NCI-H446 treated with DMSO at 0.1 percent for 48 hours (cell line): Measurements from ENCODE around the gene MAN1A1.

Experiments used
- DNase-seq: peaks from one replicate; lab custom pipeline; 2025; lab: John Stamatoyannopoulos, UW

MAN1A1 gene

DNA sequence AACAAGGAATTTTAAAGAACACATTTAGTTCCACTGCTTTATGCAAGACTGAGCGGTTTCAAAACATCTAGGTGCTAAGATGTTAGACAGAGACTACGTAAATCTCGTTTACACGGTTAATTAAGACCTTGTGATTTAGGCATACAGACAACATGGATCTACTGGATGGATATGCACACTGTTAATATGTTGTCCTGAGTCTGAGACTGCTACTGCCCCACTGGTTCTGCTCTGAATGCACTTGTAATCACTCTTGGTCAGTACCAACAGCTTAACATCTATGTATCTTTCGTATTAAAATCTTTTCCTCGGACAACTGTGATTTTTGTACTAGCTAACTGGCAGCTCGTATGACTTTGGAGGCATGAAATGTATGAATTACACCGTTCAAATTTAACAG lies 3.1 kb downstream of the MAN1A1 start:
- no peak for DNase-seq

DNA sequence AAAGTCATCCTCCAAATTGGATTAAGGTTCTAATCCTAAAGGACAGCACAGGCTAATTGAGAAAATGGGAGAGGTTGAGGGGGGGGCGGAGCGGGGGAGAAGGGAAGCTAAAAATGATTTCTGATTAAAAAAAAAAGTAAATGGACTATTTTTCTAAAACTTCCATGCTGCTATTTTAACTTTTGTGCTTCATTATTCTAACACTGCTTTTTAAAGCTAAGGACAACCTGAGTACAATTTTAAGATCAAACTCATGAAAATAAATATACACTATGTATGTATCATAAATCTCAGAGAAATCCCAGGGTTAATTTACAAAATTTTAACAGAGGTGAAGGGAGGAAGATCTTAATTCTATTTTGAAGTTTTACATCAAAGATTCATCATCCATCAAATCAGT lies 4.4 kb downstream of the MAN1A1 start:
- no peak for DNase-seq

DNA sequence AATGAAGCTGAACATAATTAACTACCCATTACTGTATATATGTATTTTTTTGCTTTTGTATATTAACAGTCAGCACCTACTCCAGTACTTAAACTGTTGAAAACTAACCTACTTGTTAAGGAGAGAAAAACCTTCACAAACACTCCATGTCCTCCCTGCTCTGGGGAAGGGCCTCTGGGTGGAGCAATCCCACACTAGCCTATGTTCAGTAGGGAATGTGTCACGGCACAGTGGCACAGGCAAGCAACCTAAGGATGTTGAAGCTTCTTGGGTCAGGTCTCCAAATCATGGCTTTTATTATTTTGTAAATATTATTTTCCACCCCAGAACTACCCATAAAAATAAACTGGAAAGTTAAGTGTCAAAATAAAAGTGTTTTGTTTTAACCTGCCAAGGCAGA lies 5.3 kb downstream of the MAN1A1 start:
- DNase-seq: no peak

DNA sequence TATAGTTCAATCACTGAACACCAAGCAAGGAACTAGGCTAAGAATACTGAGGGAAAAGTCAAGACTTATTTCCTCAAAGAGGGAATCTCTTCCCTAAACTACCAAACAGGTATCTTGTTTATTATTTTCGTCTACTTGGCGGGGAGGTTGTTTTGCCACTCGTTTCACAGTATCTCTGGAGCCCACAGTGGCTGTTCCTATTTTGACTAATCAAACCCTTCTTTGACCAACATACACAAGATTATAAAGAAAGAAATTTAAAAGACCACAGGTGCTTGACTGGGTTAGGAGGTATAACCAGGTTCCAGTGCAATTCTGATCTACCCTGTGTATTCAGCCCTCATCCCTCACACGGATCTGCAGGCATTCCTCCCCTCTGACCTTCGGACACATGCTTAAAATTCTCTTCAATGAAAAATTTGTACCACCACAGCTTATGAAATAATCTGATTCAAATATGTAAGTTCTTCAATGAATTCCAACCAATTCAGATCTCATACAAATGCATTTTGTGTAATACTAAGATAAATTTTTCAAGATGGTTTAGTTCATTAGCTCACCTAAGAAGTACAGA lies 5.9 kb downstream of the MAN1A1 start:
- no peak for DNase-seq

GRCh38 chr6:119343167-119343566 lies 6.4 kb downstream of the MAN1A1 start:
- DNase-seq: no peak

- no peak for DNase-seq
These were observed 7.1 kb downstream of the MAN1A1 start for GRCh38 chr6:119342430-119342829.

DNA sequence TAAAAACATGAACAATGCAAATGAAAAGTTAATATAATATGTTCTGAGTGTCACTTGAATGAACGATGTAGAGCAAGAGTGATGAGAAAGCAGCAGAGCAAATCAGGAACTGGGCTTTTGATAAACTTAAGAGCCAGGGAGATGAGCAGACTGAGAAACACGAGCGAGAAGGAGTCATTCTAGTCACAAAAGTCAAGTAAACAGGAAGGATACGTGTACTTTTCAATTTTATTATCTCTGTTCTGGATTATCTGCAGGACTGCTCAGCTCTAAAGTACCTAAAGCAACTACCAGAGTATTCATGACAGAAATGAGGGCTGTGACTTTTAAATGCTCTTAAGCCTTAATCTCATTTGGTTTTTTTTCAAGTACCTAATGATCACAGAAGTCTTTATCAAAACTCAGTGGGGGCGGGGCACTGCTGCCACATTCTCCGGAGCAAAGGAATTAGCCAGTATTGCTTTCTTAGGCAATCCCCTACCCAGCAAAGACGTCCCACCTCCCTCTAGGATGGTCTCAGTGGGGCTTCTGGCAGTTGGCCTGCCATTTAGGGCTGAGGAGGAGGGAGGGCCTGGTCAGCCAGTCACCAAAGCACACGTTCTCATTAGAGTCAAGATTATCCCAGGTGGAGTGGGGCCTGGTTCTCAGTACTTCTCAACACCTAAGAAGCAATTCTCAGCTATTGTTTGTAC lies 8.6 kb downstream of the MAN1A1 start:
- no peak for DNase-seq

DNA sequence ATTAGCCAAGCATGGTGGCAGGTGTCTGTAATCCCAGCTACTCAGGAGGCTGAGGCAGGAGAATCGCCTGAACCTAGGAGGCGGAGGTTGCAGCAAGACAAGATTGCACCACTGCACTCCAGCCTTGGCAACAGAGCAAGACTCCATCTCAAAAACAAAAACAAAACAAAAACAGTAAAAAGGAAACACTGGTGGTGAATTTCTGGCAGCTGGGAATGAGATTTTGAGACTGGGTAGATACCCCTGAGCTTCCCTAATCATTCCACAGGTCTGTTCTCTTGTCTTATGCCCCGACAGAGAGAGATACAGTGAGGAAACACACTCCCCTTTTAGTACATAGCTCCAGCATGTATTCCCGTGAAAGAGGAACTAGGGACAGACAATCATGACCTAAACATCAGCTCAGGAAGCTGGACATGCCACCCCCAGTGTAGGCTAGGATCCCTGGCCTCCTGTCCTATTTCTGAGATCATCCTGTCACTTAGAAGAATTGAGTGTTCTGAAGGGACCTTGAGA lies 9.6 kb downstream of the MAN1A1 start:
- no peak for DNase-seq

- no peak for DNase-seq
These were observed 11.8 kb downstream of the MAN1A1 start for GRCh38 chr6:119337762-119338161.

DNA sequence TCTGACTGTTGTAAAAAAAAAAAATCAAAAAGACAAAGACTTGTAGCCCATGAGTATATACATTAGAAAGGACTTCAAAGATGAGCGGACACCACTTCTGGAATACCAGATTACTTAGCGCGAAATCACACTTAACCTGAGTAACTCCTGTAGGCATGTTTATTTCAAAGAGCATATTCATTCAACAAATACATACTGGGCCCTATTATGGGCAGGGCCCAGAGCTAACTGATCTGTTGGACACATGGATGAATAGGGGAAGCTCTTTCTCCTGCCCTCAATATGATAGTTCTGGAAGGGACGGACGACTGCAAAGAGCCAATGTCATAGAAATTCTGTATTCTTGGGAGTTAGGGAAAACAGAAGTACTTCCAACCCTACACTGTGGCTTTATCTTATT lies 12.3 kb downstream of the MAN1A1 start:
- no peak for DNase-seq

DNA sequence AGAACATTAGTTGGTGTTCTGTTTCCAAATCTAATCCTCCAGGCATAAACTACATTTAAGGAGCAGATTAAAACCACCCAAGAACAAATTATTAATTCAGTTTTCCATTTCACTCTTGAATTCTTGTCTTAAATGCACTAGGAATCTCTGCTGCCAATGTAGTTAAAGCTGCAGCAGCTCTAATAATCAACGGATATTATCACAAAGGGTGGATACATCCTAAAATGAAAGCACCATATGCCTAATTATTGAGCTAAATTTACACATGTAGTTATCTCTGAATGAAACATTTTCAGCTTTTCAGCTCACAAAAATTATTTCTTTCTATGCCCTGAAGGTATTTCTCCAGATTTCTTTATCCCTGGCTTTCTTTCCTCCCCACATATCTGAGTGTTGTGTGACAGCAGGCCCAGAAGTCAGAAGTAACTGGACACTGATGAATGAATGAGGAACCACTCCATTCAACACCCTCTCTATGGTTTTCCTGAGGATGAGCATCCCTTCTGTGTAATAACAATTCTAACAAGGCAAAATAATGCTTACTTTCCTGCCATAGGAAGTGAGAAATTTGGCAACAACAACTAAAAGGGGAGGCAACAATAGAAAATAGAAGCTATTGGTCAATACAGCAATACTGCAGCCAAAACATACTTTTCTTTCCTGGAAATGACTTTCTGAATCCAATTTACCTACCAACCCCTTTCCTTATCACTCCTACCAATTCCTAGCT lies 14.9 kb downstream of the MAN1A1 start:
- DNase-seq: no peak

GRCh38 chr6:119333707-119334295 lies 15.8 kb downstream of the MAN1A1 start:
- DNase-seq: no peak

GRCh38 chr6:119333063-119333609 lies 16.4 kb downstream of the MAN1A1 start:
- DNase-seq: no peak

DNA sequence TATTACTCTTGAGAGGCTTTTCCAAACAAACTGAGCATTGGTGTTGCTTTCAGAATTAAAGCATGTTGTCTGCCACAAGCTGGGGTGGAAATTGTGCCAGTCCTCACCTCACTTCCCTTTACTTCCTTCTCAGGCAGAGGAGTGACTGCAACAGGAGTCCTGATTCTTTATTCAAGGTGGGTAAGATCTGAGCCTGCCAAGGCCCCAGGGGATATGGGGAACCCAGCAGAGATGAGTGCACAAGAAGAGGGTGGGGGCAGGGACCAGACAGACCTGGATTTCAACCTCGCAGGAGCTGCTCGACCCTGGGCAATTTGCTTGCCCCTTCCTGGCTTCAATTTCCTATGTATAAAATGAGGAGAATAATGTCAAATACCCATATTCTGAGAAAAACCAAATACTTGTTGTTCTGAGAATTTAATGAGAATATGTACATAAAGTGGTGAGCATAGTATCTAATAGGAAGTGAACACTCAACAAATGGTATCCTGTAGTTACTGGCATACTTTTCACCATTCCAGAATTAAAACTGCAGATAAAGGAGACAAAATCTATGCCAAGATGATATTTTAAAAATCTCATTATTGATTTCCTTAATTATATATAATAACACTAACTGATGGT lies 17.8 kb downstream of the MAN1A1 start:
- DNase-seq: no peak

DNA sequence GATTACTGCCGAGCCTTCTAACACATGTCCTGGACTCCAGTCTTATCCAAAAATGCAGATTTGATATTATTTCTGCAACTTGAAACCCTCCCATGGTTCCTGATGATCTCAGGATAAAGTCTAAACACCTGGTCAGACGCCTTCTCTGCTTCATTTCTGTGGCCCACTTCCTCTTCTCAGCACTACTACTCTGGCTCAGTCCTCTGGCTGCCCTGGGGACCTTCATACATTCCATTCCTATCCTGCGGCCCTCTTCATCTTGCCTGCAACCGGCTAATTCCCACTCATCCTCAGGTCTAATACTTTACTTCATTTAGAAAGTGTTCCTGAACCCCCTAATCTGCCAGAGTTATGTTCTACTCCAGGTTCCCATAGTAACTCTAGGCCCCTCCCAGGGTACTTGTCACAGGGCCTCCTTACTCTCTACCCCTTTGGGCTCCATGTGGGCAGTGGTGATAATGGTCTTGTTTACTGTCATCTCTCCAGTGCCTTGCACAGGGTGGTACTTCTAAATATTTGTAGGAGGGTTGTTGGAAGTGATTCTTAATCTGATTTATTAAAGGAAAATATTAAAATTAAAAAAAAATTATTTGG lies 18.9 kb downstream of the MAN1A1 start:
- DNase-seq: no peak

DNA sequence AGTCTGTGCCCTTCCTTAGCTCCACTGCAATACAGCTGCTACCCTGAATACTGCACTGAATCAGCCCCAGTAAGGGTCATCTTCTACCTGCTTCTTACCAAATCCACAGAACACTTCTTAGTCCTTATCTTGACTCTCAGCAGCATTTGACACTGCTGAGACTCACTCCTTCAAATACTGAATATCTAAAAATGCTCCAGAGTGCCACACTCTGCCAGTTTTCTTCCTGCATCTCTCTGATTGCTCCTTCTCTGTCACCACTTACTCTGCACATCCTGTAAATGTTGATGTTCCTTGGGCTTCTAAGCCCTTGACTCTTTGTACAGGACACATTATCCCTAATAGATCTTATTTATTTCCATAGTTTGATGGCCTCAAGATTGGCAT lies 19.8 kb downstream of the MAN1A1 start:
- no peak for DNase-seq

GRCh38 chr6:119328892-119329793 lies 20.4 kb downstream of the MAN1A1 start:
- peak; percentile 37 for DNase-seq

DNA sequence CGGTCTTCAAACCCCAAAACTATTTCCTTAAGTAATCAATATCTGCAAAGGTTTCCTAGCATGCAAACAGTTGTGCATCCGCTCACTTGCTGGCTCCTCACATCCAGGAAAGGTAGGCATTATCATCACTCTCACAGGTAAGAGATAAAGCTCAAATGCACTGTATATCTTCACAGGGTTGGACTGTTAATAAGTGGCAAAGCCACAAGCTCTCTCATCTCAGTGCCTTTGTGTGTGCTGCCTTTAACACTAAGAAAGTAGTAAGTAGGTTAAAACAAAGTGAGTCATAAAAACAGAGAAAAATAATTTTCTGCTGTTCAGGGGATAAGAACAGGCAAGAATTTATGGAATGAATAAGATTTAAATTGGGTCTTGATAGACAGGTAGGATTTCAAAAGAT lies 21.3 kb downstream of the MAN1A1 start:
- DNase-seq: no peak

DNA sequence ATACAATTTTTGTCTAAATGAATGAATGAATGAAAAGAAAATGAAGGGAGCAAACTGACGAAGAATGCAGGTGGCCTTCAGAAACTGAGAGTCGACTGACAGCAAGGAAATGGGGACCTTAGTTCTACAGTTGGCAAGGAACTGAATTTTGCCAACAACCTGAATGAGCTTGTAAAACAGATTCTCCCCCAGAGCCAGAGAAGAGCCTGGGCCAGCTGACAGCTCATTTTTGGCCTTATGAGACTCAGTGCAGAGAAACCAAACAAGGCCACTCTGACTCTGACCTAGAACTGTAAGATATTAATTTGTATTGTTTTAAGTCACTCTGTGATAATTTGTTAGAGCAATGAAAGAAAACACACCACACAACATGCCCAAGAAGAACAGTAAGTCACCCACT lies 21.8 kb downstream of the MAN1A1 start:
- no peak for DNase-seq

GRCh38 chr6:119326291-119327005 lies 23.1 kb downstream of the MAN1A1 start:
- no peak for DNase-seq
